GM21619 (cell line): ENCODE data around the gene MZT2B.
A peak's percentile ranks its signal among the peaks of the same experiment; 100 is the strongest.
"Not testable (repeated sequence)": the region's sequence is repeated elsewhere in the genome, so short reads cannot be mapped to it uniquely, and the experiment has no call there.

Experiments
- ATAC-seq: cut with Tn5 transposase; IDR thresholded peaks from one replicate; pipeline ENCODE4 v1.9.1; 2021; ENCODE audit not compliant: unreplicated experiment

Gene MZT2B

GRCh38 chr2:130152136-130152815, 29.8 kb upstream of the MZT2B start:
- not testable (repeated sequence) for ATAC-seq

- ATAC-seq = no peak
Observed at GRCh38 chr2:130152816-130153595, 29.1 kb upstream of the MZT2B start.

GRCh38 chr2:130153721-130154422, 28.2 kb upstream of the MZT2B start:
- ATAC-seq = not testable (repeated sequence)

- not testable (repeated sequence) for ATAC-seq
Observed at GRCh38 chr2:130154423-130154770, 27.7 kb upstream of the MZT2B start.

GRCh38 chr2:130154773-130155765, 27.0 kb upstream of the MZT2B start:
- ATAC-seq = no peak

GRCh38 chr2:130155956-130156623, 26.0 kb upstream of the MZT2B start:
- not testable (repeated sequence) for ATAC-seq

- ATAC-seq = no peak
Observed at GRCh38 chr2:130156624-130157004, 25.4 kb upstream of the MZT2B start.

- ATAC-seq = peak; percentile 28
Observed at GRCh38 chr2:130157354-130157753, 24.7 kb upstream of the MZT2B start.

GRCh38 chr2:130157825-130158514, 24.1 kb upstream of the MZT2B start:
- peak; percentile 91 for ATAC-seq

- ATAC-seq = no peak
Observed at GRCh38 chr2:130158631-130159030, 23.4 kb upstream of the MZT2B start.

GRCh38 chr2:130159376-130159775, 22.7 kb upstream of the MZT2B start:
- ATAC-seq = not testable (repeated sequence)

GRCh38 chr2:130160131-130160530, 21.9 kb upstream of the MZT2B start:
- no peak for ATAC-seq

GRCh38 chr2:130160838-130161705, 21.0 kb upstream of the MZT2B start:
- ATAC-seq = not testable (repeated sequence)

GRCh38 chr2:130162486-130162885, 19.6 kb upstream of the MZT2B start:
- not testable (repeated sequence) for ATAC-seq

- no peak for ATAC-seq
Observed at GRCh38 chr2:130162968-130163367, 19.1 kb upstream of the MZT2B start.

GRCh38 chr2:130165293-130166016, 16.6 kb upstream of the MZT2B start:
- ATAC-seq = no peak

GRCh38 chr2:130166611-130167010, 15.5 kb upstream of the MZT2B start:
- not testable (repeated sequence) for ATAC-seq

- not testable (repeated sequence) for ATAC-seq
Observed at GRCh38 chr2:130169163-130169562, 12.9 kb upstream of the MZT2B start.
